ENCODE data around the gene C10orf71.

C10orf71 gene

DNA sequence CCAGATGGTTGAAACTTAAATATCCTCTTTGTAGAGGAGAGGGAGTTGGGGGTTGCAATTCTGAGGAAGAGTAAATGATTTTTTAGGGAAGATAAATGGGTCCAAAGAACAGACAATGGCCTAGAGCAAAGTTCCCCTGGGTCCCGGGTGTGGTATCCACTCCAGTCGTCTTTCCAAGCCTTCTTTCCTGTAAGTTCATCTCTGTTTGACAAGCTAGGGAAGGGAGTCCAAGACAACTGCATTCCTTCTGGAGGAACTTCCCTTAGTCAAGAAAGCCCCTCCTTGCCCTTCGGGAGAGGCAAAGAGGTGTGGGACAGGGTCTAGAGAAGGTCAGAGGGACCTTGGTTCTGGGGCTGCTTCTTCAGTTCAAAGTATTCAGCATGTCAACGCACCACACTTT lies 33.4 kb downstream of the C10orf71 start:
- no peak for DNase-seq (ENCODE audit: low read depth in 2 of 2)

DNA sequence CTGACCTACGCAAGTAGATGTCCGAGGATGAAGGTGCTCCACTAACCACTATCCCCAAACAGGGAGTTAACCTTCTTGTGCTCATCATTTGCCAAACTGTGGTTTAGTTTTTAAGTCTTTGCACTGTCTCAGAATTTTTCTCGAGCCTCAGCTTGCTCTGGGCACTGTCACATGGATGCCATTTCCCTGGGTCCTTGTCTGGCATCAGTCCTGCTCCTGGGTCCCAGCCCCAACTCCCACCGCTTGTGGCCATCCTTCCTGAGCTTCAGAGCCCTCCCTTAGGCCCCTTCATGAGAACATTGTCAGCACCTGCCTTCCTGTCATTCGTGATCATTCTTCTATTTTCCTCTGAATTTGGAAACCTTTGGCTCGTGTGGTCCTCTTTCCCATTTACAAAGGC lies 33.8 kb downstream of the C10orf71 start:
- DNase-seq (ENCODE audit: low read depth in 2 of 2): no peak

DNA sequence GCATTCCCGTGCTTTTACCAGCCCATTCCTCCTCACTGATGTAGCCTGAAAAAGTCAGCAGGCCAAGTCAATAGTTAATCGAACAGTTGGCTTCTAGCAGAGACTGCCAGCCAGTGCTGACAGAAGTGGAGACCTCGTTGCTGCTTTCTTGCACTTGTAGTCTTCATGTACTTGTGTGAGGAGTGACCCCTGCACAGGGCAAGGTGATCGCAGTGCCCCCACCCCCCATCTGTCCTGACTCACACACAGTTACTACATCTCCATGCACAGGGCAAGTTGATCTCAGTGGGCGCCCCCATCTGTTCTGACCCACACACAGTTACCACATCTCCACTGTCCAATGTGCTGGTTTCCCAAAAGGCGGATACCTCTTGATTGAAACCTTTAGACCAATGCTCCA lies 34.2 kb downstream of the C10orf71 start:
- no peak for DNase-seq (ENCODE audit: low read depth in 2 of 2)

DNA sequence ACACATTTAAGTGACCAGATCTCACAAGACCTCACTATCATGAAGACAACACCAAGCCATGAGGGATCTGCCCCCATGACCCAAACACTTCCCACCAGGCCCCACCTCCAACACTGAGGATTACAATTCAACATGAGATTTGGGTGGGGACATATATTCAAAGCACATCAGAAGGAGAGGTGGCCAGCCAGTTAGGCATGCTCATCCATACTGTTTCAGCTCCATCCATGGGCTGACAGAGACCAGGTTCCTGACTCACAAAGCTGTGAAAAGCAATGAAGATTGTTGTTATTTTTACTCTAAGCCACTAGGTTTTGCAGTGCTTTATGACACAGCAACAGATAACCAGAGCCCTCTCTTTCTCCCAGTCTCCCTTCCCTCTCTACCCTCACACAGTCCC lies 36.0 kb downstream of the C10orf71 start:
- no peak for DNase-seq (ENCODE audit: low read depth in 2 of 2)

GRCh38 chr10:49335364-49335972 lies 36.5 kb downstream of the C10orf71 start:
- no peak for DNase-seq (ENCODE audit: low read depth in 2 of 2)

DNA sequence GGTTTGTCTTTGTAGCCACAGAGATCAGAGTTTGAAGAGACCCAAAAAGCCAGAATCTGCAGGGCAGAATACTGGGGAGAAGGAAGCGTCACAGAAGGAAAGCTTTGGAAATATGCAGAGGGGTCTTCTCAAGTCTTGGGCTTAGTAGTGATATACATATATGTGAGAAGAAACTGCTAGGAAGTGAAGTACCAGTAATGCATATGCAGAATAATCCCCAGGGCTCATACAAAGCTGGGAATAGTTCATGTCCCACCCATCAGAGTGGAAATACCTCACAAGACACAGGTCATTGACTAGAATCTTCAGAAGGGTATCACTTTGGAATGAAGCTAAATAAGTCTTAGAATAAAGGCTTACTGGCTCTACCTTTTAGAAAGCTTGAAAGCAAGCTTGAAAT lies 39.6 kb downstream of the C10orf71 start:
- no peak for DNase-seq (ENCODE audit: low read depth in 2 of 2)

DNA sequence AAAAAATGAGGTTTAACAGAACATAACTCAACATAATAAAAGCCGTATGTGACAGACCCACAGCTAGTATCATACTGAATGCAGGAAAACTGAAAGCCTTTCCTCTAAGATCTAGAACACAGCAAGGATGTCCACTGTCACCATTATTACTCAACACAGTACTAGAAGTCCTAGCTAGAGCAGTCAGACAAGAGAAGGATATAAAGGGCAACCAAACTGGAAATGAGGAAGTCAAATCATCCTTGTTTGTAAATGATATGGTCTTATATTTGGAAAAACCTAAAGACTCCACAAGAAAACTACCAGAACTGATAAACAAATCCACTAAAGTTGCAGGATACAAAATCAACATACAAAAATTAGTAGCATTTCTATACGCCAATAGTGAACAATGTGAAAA lies 45.9 kb downstream of the C10orf71 start:
- DNase-seq (ENCODE audit: low read depth in 2 of 2): no peak

DNA sequence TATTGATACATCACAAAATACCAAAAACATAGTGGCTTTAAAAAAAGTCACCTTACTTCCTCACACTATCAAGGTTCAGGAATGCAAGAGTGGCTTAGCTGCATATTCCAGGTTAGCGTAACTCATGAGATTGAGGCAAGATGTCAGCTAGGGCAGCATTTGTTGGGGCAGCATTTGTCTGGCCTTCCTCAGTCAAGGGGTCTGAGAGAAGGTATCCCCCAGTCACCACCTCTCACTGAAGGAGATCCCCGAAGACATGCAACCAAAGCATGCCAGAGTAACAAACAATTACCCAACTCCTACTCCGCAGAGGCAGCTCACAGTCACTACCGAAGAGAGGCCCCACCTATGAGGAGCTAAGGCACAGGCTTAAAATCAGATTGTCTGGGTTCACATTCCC lies 48.4 kb downstream of the C10orf71 start:
- no peak for DNase-seq (ENCODE audit: low read depth in 2 of 2)

DNA sequence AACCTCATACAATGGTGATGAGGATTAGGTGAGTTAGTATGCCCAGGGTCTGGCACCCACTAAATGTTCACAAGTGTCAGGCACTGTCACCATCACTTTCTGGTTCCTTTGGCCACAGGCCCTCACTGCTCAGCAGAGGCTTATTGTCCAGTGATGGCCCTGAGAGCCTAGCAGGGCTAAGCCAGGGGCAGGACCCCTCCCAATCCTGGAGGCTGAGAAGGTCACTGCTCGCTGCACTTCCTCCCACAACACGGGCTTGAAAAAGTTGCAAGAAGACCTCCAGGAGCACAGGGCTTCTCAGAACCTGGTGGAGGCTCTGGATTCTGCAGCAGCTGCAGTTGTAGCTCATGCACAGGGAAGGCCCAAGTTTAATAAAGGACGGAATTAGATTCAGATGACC lies 48.9 kb downstream of the C10orf71 start:
- DNase-seq (ENCODE audit: low read depth in 2 of 2): no peak

GRCh38 chr10:49348593-49348992 lies 49.6 kb downstream of the C10orf71 start:
- no peak for DNase-seq (ENCODE audit: low read depth in 2 of 2)

GRCh38 chr10:49349390-49349789 lies 50.4 kb downstream of the C10orf71 start:
- no peak for DNase-seq (ENCODE audit: low read depth in 2 of 2)

DNA sequence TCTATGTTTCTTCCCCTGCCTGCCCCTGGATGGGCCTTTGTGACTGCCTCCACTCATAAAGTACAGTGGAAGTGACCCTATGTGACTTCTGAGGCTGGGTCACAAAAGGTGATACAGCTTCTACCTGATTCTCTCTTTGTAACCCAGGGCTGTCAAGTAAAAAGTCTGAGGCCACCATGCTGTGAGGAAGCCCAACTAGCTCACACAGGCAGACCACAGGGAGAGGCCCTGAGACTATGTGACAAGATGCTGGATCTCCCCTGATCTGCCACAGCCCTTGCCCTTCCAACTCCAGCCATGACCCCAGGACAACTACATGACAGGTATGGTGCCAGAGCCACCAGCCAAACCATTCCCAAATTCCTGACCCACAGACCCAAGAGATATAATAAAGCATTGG lies 51.2 kb downstream of the C10orf71 start:
- no peak for DNase-seq (ENCODE audit: low read depth in 2 of 2)

- DNase-seq (ENCODE audit: low read depth in 2 of 2): no peak
These were observed 52.0 kb downstream of the C10orf71 start for GRCh38 chr10:49350846-49351532.

GRCh38 chr10:49351669-49352068 lies 52.7 kb downstream of the C10orf71 start:
- no peak for DNase-seq (ENCODE audit: low read depth in 2 of 2)

GRCh38 chr10:49352323-49352722 lies 53.4 kb downstream of the C10orf71 start:
- DNase-seq (ENCODE audit: low read depth in 2 of 2): no peak

- no peak for DNase-seq (ENCODE audit: low read depth in 2 of 2)
These were observed 54.3 kb downstream of the C10orf71 start for GRCh38 chr10:49353026-49353894.

- no peak for DNase-seq (ENCODE audit: low read depth in 2 of 2)
These were observed 55.1 kb downstream of the C10orf71 start for GRCh38 chr10:49353895-49354566.

DNA sequence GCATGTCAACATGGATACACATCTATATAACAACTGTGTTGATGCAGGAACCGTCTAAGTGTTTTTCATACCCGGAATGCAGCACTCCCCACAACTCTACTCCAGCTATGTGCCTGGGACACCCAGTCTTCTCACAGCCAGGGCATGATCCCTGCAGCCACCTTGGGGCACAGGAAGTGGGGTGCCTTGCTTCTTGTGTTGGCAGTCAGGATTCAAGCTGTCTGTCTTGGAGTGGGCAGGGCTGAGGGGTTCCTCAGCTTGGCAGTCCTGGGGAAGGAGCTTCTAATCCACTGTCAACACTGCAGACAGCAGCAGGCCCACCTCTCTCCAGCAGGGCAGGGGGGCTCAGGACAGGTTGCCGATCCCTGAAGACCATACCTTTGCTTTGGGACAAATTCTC lies 55.6 kb downstream of the C10orf71 start:
- DNase-seq (ENCODE audit: low read depth in 2 of 2): no peak

DNA sequence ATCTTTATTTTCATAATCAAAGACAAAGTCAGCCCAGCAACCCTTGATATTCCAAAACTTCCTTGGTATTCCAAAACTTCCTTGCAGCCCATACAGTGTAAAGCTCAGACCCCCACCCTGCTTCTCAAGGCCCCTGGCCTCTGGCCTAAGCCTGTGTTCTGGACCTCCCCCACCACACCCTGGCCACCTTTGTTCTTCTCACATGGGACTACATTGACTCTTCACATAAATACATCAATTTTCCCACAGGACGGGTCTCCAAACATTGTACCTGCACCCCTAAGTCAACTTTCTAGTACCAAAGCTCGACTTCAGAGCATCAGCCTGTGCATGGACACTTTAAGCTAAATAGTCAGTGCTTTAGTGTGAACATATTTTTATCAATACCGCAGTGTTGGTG lies 56.3 kb downstream of the C10orf71 start:
- no peak for DNase-seq (ENCODE audit: low read depth in 2 of 2)

GRCh38 chr10:49356181-49356580 lies 57.2 kb downstream of the C10orf71 start:
- DNase-seq (ENCODE audit: low read depth in 2 of 2): no peak

GRCh38 chr10:49356944-49357343 lies 58.0 kb downstream of the C10orf71 start:
- no peak for DNase-seq (ENCODE audit: low read depth in 2 of 2)

GRCh38 chr10:49357910-49358309 lies 58.9 kb downstream of the C10orf71 start:
- no peak for DNase-seq (ENCODE audit: low read depth in 2 of 2)

Measured in stimulated activated CD4-positive, alpha-beta T cell treated with anti-CD3 and anti-CD28 coated beads, Interleukin-15, amount 100 ng/mL, for 48 hours (primary cell).